GM19193 (cell line): ENCODE results near the gene ARHGAP8.

Experiments
- POLR2A ChIP-seq: IDR thresholded peaks from 4 replicates; pipeline ENCODE4 v1.6.1; 2011; ENCODE audit not compliant: insufficient read depth, insufficient read length; ENCODE audit errors: extremely low read depth

Gene ARHGAP8

DNA sequence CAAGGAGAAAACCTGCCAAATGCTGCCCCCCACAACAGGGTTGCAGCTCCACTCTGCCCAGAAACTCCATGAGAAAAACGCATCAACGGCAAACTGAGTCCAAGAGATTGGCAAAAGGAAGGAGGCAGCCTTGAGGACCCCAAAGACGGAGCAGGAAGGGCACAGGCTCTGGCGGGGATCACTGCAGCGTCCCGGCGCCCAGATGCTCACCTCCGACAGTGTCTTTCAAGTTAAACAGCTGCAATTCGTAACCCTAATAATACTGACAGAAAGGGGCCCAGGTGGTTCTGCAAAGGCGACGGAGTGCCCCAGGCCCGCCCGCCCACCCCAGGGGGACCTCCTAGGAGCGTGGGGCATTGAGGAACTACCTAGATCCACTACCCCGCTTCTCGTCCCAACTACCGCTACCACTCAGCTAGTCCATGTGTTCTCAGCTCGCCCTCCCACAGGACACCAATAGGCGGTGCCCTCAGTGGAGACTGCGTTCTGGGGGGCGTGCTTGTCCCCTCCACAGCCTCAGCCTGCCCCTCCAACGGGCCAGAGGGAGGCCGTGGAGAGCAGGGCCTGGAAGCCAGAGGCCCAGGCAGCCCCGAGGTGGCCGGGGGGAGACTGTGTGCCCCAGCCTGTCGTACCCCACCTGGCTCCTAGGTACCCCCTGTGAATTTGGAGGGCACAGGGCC lies 130.0 kb downstream of the ARHGAP8 start:
- no peak for TF ChIP-seq POLR2A

DNA sequence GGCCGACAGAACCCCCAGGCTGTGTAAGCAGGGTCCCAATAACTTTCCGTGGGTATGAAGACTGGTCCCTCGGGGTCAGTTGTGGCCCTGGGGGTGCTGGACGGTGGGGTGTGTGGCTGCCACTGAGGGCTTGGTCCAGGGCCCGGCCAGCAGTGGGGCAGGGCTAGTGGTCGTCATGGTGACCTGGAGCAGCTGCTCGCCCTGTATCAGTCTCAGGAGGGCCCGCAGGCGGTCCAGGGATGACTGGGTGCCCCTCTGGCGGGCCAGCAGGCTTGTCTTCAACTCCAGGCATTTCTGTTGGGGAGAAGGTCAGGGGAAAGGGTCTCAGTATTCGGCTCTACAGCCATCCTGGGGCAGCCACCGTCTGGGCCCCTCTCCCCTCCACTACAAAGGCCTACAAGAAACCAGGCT lies 130.6 kb downstream of the ARHGAP8 start:
- TF ChIP-seq POLR2A = no peak

DNA sequence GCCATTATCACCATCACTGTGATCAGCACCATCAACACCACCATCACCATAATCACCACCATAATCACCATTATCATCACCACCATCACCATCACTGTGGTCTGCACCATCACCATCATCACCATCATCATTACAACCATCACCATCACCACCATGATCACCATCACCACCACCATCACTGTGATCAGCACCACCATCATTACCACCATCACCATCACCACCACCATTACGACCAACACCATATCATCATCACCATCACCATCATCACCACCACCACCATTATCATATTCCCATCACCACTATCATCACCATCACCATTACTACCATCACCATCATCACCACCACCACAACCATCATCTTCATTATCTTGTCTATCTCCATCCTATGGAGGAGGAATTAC lies 132.2 kb downstream of the ARHGAP8 start:
- no peak for TF ChIP-seq POLR2A

DNA sequence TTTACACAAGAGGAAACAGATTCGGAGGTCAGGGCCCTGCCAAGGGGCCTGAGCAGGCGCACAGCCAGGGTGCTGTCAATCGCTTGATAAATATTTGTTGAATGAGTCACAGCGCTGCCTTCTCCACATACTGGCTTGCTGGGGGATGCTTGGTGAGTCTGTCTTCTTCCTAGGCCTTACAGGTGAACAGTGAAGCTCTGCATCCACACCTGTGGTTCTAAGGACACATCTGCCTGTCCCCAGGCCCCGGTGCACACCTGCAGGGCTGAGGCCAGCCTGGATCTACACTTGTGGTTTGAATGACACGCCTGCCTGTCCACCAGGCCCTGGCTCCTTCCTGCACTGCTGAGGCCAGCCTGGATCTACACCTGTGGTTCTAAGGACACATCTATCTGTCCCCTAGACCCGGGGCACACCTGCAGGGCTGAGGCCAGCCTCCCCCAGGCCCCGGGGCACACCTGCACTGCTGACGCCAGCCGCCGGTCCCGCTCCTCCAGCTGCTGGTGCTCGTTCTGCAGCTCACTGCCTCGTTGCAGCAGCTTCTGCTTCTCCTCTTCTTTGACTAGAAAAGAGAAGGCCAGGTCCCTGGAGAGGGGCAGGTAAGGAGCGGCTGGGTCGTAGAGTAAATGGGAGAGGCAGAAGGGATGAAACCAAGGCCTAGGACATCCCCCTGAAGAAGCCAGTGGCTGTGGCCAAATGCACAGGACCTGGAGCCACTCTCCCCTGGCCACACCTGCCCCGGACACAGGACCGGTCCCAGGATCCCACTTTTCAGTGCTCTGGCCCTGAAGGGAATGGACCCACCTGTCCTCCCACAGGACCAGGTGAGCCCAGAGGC lies 132.8 kb downstream of the ARHGAP8 start:
- TF ChIP-seq POLR2A = no peak

DNA sequence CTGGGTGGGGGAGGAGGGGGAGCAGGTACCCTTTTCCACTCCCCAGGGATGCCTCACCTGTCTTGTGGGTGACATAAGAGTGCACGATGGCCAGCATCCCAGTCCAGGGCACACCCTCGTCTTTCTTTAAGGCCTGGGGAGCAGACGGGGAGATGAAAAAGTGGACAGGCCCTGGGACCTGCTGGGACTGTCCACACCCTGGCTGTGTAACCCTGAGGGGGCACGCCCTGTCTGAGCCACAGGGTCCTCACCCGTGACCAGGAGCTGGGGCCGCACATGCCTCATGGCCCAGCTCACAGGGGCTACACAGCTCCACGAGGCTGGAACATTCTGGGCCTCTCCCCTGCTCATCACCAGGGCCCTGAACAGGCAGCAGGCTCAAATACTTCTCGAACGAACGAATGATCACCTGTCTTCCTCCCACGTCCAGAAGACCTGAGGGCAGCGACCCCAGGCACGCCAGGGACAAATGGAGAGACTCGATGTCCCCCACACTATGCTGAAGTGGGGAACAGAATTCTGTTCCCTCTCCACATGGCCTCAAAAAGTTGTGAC lies 133.5 kb downstream of the ARHGAP8 start:
- TF ChIP-seq POLR2A = no peak

DNA sequence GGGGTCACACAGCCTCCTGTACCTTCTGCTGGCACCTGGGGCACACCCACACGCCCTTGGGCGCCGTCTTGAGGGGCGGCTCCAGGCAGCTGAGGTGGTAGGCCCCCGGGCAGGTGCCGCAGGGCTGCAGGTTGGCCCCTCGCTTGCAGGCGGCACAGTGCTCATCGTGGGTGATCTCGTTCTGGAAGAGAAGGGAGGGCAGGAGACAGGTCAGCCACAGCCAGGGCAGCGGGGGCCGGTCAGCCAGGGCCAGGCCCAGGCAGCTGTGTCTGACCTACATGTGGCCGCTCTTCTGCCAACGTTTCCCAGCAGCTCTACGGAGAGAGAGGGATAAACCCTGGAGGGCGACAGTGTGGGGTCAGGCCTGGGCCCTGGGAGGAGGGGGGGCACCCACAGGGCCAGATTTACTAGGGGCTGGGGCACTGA lies 135.6 kb downstream of the ARHGAP8 start:
- TF ChIP-seq POLR2A = no peak

DNA sequence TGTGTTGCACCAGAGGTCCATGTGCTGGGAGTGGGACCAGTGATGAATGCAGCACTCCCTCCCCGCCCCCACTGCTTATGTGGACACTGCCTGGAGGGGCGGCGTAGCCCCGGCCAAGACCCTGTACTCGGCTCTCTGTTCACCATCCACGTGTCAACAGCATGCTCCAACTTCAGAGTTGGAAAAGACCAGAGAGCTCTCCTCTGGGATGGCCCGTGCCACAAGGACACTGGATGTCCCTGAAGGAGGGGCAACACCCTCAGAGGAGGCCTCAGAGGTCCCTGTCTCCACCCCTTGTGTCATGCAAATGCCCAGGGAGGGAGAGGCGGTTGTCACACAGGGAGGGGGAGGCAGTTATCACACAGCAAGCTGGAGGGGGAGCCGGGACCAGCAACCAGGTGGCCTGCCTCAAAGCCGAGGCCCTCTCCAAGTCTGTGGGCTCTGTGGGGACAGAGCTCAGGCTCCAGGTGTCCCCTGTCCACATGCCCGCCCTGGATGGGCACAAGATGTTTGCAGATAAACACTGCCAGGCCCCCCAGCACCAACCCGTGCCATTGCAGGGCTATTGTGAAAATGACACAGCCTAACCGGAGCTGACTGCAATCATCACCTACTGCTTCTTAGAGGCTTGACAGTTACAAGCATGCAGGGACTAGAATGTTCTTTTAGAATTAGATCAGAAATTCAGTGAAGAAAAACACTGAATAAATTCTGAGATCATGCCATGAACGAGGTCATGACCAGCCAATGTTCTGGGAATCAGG lies 136.3 kb downstream of the ARHGAP8 start:
- no peak for TF ChIP-seq POLR2A

DNA sequence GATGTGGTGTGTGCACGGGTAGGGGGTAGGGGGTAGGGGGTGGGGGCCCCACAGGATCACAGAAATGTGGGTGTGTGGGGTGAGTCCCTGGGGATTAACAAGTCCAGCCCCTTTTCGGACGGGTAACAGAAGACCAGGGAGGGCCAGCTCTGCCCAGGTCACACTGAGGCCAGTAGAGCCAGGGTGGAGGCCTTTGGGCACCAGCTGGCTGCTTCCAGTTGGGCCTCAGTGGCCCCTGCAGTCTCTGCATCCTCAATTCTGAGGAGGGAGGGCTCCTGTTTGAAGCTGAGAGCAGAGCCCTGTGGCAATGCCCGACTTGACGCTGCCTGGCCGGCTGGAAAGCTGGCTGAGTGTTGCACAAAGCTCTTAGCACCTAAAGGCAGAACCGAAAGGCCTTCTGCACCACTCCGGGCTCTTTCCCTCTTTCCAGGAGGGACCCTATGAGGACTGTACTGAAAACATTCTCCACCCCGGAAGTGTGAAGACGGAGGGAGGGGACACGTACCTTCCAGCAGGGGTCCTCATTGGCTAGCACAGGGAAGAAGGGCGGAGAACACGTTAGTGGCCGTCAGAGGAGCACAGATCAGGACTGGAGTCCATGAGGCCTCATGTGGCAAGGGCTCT lies 137.0 kb downstream of the ARHGAP8 start:
- no peak for TF ChIP-seq POLR2A

DNA sequence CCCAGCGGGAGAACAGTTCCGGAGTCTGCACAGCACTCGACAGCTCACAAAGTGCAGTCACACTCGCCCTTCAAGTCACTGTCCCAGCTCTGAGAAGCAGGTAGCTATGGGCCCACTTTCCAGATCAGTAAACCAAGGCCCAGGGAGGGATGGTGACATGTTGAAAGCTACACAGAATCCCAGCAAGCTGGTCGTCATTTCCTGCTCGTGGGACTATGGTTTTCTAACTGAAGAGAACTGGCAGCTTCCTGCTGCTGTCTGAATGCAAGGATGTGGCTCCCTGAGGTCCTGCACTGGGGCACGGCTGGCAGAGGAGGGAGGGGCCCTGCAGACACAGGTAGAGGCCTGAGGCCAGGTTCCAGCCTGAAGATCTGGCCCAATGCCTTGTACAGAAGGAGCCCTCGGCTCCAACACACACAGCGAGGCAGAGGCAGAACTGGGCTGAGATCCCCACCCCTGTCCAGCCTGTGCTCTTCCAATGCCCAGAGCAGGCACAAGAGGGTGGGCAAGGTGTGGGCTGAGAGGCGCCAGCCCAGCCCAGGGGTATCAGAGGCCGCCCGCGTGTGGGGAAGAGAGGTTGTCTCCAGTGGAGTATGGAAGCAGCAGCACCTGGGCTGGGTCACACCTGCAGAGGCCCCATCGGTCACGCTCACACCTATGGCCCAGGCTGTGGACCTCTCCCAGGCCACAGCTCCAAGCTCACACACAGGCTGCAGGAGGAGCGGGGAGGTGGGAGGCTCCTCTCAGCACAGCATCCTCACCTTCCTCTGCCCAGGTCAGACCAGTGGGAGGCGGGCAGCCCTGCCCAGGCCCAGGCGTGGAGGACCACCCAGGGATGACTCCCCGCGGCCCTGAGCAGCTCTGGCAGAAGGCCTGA lies 138.3 kb downstream of the ARHGAP8 start:
- no peak for TF ChIP-seq POLR2A

DNA sequence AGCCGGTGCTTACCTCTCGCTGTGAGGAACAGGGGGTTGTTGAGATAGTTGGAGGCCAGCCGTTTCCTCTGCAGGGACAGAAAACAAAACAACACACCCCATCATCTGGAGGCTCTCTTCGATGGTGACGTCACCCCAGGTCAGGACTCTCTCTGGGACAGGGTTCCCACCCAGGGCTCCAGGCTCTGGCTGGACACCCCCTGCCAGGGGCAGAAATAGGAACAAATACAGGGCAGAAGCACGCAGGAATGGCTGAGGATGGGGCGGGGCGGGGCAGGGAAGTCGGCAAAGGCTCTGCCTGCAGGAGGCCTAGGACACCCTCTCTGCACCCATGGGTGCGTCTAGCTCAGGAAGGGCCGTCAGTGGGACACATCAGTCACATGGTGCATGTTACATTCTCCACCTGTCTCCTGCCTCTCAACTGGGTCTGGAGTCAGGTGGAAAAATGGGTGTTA lies 138.9 kb downstream of the ARHGAP8 start:
- TF ChIP-seq POLR2A = no peak

DNA sequence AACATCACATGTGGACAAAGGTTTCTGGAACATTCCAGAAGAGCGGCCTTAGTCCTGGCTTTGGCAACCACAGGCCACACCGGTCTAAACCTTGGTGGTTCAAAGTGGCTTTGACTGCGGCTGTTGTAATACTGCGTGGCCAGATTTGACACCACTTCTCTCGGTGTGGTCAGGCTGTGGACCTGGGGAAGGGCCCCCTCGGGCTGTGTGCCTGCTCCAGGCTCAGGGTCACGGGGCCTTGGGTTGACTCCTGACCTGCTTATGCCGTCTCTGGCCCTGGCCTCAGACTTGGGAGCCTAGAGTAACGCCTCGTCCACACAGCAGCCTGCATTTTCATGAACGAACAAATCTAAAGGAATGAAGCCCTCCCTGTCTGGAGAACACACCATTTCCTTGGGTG lies 139.4 kb downstream of the ARHGAP8 start:
- TF ChIP-seq POLR2A = no peak

DNA sequence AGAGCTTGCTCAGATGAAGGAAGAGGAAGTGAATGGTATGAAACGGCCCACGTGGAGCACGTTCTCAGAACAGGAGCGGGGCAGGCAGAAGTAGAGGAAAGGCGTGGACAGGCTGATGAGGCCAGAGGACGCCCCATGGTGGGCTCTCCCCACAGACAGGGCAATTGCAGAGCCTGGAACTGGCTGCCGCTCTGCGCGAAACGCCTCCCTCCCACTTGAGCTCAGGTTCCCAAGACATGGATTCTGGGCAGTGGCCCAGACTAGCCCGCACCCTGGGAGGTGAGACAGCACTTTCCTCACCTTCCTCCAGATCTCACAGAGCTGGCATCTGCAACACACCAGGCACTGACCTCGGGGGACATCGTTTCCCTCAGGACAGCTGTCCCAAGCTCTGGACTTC lies 139.9 kb downstream of the ARHGAP8 start:
- TF ChIP-seq POLR2A = no peak

DNA sequence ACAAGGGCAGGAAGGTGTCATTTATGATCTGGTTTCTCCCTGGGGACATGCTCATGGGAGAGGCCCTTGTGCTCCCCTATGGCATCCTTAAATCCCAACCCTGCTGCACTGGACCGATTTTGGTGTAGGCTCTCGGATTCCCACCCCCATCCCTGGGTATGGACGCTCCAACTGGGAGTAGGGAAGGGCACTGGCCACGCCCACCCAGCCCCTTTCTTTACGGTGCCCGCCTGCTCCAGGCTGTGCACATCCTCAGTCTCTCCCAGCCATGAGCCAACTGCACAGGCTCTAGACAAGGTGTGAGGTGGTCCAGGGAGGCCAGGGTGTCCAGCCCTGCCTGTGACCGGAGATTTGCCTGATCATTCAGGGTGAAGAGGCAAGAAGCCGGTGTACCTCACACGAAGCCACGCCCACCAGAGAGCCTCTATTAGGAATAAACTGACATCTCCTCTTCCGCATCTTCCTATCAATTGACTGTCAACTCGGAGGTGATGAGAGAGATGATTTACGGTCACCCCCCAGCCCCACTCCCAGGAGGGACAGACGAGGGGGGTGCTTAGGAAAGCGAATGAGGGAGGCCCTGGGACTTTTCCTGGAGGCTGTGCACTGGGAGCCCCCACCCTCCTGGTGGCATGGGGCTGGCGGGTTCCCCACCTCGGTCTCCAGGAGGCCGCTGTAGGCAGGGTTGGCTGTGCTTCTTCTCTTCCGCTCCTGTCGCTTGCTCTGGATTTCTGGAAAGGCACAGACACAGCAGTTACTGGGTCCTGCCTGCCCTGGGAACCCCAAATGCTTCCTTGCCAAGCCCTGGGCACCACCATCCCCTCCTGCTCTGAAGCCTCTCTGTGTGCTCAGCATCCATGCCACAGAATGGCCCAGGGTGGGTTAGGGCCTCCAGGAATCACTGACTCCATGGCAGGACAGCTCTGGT lies 140.7 kb downstream of the ARHGAP8 start:
- TF ChIP-seq POLR2A = no peak
